Adrenal gland (tissue), 12 donors: Measurements from ENCODE around the gene HRAS. TPM values are rescaled to one million over a fixed set of nuclear protein-coding genes. Genes with fewer than 3 reads are reported as not detected.

Experiments
- DNase-seq, 7 donors: peaks; one replicate each; pipeline ENCODE4 v3.0.0-alpha.2; 2019 to 2020
- H3K27ac ChIP-seq, 5 donors: fragments of 200-600 bp; sonication (generic) in 4 of 5; 1 replicate in 3 of 5; 2 replicates in 2 of 5; pipeline versions ENCODE4 v1.5.1 to v1.8.0; 2016 to 2020; ENCODE audit warnings: mild to moderate bottlenecking in 1 of 5
- H3K27me3 ChIP-seq: fragments of 200-600 bp; 2 replicates; pipeline ENCODE4 v1.8.0; 2021
- H3K36me3 ChIP-seq, 2 donors: fragments of 200-600 bp; replicated peaks in 1 of 2; 1 replicate in 1 of 2; 2 replicates in 1 of 2; pipeline versions ENCODE4 v1.5.1 to v1.8.0; 2018 to 2022
- H3K4me1 ChIP-seq, 2 donors: fragments of 200-600 bp; replicated peaks in 1 of 2; 1 replicate in 1 of 2; 2 replicates in 1 of 2; pipeline versions ENCODE4 v1.5.1 to v1.8.0; 2018 to 2021
- H3K4me3 ChIP-seq, 4 donors: fragments of 200-600 bp; sonication (generic) in 3 of 4; one replicate each; pipeline ENCODE4 v1.5.1; 2016 to 2018
- H3K9me3 ChIP-seq, 3 donors: fragments of 200-600 bp; sonication (generic) in 1 of 3; replicated peaks in 1 of 3; 1 replicate in 2 of 3; 2 replicates in 1 of 3; pipeline versions ENCODE4 v1.5.1 to v1.8.0; 2016 to 2021
- CTCF ChIP-seq, 6 experiments: fragments of 450-650 bp in 4 of 6; fragments of 200-600 bp in 2 of 6; sonication (generic) in 1 of 6; IDR thresholded peaks; 1 replicate in 5 of 6; 2 replicates in 1 of 6; pipeline versions ENCODE4 v1.5.1 to v1.8.0; 2016 to 2021; ENCODE audit warnings: antibody characterized with exemption in 6 of 6, mild to moderate bottlenecking in 2 of 6, moderate library complexity in 1 of 6
- POLR2A ChIP-seq, 2 donors: fragments of 450-650 bp; IDR thresholded peaks; one replicate each; pipeline ENCODE4 v1.6.1; 2017; ENCODE audit warnings: antibody characterized with exemption in 2 of 2, mild to moderate bottlenecking in 2 of 2, moderate library complexity in 1 of 2
- WGBS, 4 donors: extraction: QIAGEN DNeasy Blood & Tissue Kit in 2 of 4; methylation state at CpG; one replicate each; pipeline versions ENCODE4 v1.1.5 to v1.1.7; 2013 to 2017; 5-methylcytosine and 5-hydroxymethylcytosine counted together
- intact Hi-C, 2 donors: fragments of 100-400 bp; cut with DNase I; formaldehyde crosslinking; loops; one replicate each; pipeline versions ENCODE4 v1.14.1 to v1.15.0; 2022 to 2023
- polyA plus RNA-seq, 3 donors: library from polyadenylated mRNA; stranded (reverse); fragments of 200-250 nt in 2 of 3; fragments of 350-450 nt in 1 of 3; fragmentation: Illumina TruSeq in 1 of 3; extraction: RNeasy Lipid Tissue Mini Kit (QIAGEN cat#74804) in 1 of 3; gene quantifications; one replicate each; pipeline ENCODE4 v1.2.3, GENCODE V29; 2013 to 2014
- total RNA-seq, 9 donors: library from RNA; depleted of rRNA in 4 of 9; stranded (reverse); fragments of >200 nt in 4 of 9; fragments of 120-200 nt in 1 of 9; fragmentation: NEBNext Ultra II Directional in 1 of 9; extraction: Animal tissue kit (Norgen Biotek cat#: 25700) in 1 of 9; gene quantifications; one replicate each; pipeline versions ENCODE4 v1.1.0 to v1.2.4, GENCODE V29; 2013 to 2023
- donor health status: healthy with polysubstance abuse.
- donor health status: Bipolar disorder and iron deficiency.
- donor health status: DM: yes; HTN: yes; CAD: no.
- donor health status: DM: no; HTN: no; CAD: no.
- donor health status: DM: no; HTN: no; CAD: no.
- donor health status: DM: yes; HTN: yes; CAD: no.

HRAS gene
- total and polyA plus RNA-seq, 12 donors, result 10.8 to 190 (median 39.0) TPM

- peaks cover 27 to 38% of the 10 kb centered on the region in 2 donors for H3K4me1 ChIP-seq
- no peaks in the 10 kb centered on the region for H3K9me3 ChIP-seq
- intact Hi-C loops, result loop anchor here in 1 of 2 donors (10.0 kb wide), 1 partner anchor 53 kb away; the partner anchor contains the start of gene PTDSS2
- H3K36me3 ChIP-seq, result no peaks in the 10 kb centered on the region
- no peak for TF ChIP-seq CTCF (IDR thresholded peaks at IDR 0.05)
- TF ChIP-seq POLR2A (IDR thresholded peaks at IDR 0.05), result no peak
- peak overlapping the region in 2 of 4 donors; percentile 68 to 92 for H3K4me3 ChIP-seq
- no peaks in the 10 kb centered on the region for H3K27me3 ChIP-seq
- 40 to 94% (median 66%) methylated on average over 13 to 45 of the region's 45 CpGs for WGBS, 4 donors
- peak in 1 of 7 donors; percentile 28 for DNase-seq
- peak overlapping the region in 3 of 5 donors; percentile 99 to 100 (median 100) for H3K27ac ChIP-seq
Observed at GRCh38 chr11:507727-508515, 27.5 kb downstream of the HRAS start.

GRCh38 chr11:506995-507726, 28.2 kb downstream of the HRAS start, which contains the start of gene RNH1:
Gene RNH1 (minus strand): TSS chr11:507242. CDS start chr11:502162, 5,080 bp downstream.
- intact Hi-C loops, result loop anchor here in 1 of 2 donors (10.0 kb wide), 1 partner anchor 52 kb away; the partner anchor contains the start of gene PTDSS2
- H3K27me3 ChIP-seq, result no peaks in the 10 kb centered on the region
- DNase-seq, result peak; percentile 98 to 99 (median 99)
- no peaks in the 10 kb centered on the region for H3K9me3 ChIP-seq
- TF ChIP-seq CTCF (IDR thresholded peaks at IDR 0.05) (peak in 1 of 6 experiments; percentile 12), POLR2A (IDR thresholded peaks at IDR 0.05) (peak in 1 of 2 donors; percentile 56)
- H3K36me3 ChIP-seq, result no peaks in the 10 kb centered on the region
- H3K4me1 ChIP-seq, result peaks cover 27 to 43% of the 10 kb centered on the region in 2 donors
- H3K4me3 ChIP-seq, result peak within 1 kb of the TSS; percentile 52 to 92 (median 80)
- H3K27ac ChIP-seq, result peak within 1 kb of the TSS; percentile 98 to 100 (median 100)
- WGBS, 4 donors, result 0 to 1% methylated on average over 92 of the region's 93 CpGs; no CpG with 5 or more reads in 2 of the 4 donors

DNA sequence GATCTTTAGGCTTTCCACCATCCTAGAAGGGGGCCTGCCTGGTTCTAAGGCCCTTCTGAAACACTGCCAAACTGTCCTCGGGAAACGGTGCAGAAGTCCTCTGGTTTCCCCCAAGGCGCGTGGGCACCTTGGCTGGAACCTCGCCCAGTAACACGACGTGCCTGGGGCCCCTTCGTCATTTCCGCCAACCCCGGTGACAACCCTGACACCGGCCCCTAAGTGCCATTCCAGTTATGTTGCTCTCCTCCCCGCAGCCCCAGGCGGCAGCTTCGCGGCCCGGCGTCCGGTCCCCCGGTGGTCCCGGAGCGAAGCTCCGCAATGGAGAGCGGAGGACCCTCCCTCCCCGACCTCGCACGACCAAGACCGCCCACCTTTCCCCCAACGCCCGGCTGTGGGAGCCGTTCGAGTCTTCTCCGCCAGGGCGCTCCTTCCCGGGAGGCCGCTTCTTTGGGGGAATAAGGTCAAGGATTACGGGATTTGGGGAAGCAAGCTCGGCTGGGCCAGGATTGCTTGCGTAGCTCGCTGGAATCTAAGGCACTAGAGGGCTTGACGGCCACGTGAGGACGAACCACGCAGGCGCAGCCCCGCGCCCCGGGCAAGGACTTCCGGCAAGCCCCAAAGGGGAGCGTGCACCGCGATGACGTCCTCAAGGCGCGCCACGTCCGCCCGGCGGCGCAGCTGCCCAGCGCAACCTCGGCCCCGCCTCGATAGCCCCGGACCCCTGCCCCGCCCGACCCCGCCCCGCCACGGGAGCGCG, 29.0 kb downstream of the HRAS start:
- H3K4me1 ChIP-seq, result peaks cover 27 to 43% of the 10 kb centered on the region in 2 donors
- intact Hi-C loops, result loop anchor here in 1 of 2 donors (10.0 kb wide), 1 partner anchor 52 kb away; the partner anchor contains the start of gene PTDSS2
- peak overlapping the region; percentile 52 to 92 (median 80) for H3K4me3 ChIP-seq
- peak; percentile 98 to 99 (median 98) for DNase-seq
- H3K27me3 ChIP-seq, result no peaks in the 10 kb centered on the region
- H3K27ac ChIP-seq, result peak overlapping the region; percentile 98 to 100 (median 100)
- WGBS, 4 donors, result 0 to 1% (median 0%) methylated on average over 19 to 71 of the region's 71 CpGs
- TF ChIP-seq CTCF (IDR thresholded peaks at IDR 0.05) (peak in 3 of 6 experiments; percentile 18 to 35 (median 31)), POLR2A (IDR thresholded peaks at IDR 0.05) (peak; percentile 75 to 90)
- H3K9me3 ChIP-seq, result no peaks in the 10 kb centered on the region
- peaks cover 0 to 6% of the 10 kb centered on the region in 2 donors for H3K36me3 ChIP-seq
